Measurements from ENCODE around the gene CLDN19.

GRCh38 chr1:42767510-42768000 is 27.5 kb upstream of the CLDN19 start:
- no peak for TF ChIP-seq EZH2phosphoT487 (IDR thresholded peaks at IDR 0.05; ENCODE audit: borderline replicate concordance)
- TF ChIP-seq, protein P1, sequence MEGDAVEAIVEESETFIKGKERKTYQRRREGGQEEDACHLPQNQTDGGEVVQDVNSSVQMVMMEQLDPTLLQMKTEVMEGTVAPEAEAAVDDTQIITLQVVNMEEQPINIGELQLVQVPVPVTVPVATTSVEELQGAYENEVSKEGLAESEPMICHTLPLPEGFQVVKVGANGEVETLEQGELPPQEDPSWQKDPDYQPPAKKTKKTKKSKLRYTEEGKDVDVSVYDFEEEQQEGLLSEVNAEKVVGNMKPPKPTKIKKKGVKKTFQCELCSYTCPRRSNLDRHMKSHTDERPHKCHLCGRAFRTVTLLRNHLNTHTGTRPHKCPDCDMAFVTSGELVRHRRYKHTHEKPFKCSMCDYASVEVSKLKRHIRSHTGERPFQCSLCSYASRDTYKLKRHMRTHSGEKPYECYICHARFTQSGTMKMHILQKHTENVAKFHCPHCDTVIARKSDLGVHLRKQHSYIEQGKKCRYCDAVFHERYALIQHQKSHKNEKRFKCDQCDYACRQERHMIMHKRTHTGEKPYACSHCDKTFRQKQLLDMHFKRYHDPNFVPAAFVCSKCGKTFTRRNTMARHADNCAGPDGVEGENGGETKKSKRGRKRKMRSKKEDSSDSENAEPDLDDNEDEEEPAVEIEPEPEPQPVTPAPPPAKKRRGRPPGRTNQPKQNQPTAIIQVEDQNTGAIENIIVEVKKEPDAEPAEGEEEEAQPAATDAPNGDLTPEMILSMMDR (conservative IDR thresholded peaks at IDR 0.05; ENCODE audit: low read length): no peak
